Measurements from ENCODE around the gene NUAK2. TPM values are rescaled to one million over a fixed set of nuclear protein-coding genes. Genes with fewer than 3 reads are reported as not detected.
"Not testable (repeated sequence)": the region's sequence is repeated elsewhere in the genome, so short reads cannot be mapped to it uniquely, and the experiment has no call there.

Gene NUAK2
- polyA plus RNA-seq, 3 donors: 9.1 to 44.9 (median 21.9) TPM

GRCh38 chr1:205365945-205366463 lies 44.5 kb upstream of the NUAK2 start:
- peaks cover 0 to 2% of the 10 kb centered on the region in 2 donors for H3K27me3 ChIP-seq (ENCODE audit: control insufficient read depth in 2 of 2, insufficient read depth in 2 of 2, low read length in 2 of 2)

DNA sequence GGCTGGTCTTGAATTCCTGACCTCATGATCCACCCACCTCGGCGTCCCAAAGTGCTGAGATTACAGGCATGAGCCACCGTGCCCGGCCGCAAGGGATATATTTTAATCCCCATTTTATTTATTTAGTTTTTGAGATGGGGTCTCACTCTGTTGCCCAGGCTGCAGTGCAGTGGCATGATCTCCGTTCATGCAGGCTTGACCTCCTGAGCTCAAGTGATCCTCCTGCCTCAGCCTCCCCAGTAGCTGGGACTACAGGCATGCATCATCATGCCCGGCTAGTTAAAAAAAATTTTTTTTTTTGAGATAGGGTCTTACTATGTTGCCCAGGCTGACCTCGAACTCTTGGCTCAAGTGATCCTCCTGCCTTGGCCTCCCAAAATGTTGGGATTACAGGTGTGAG lies 43.5 kb upstream of the NUAK2 start:
- WGBS (ENCODE audit: insufficient coverage): no CpG with 5 or more reads among the region's 8 CpGs

More at GRCh38 chr1:205365945-205366463, 44.5 kb upstream of the NUAK2 start:
- H3K9me3 ChIP-seq (replicated peaks in 1 of 2; ENCODE audit: control insufficient read depth in 1 of 2, insufficient read depth in 1 of 2, low read length in 2 of 2): no peaks in the 10 kb centered on the region
- no peaks in the 10 kb centered on the region for H3K36me3 Mint-ChIP-seq
- H3K27me3 Mint-ChIP-seq (ENCODE audit: low read depth in 3 of 3): peaks cover 0 to 20% (median 10%) of the 10 kb centered on the region in 3 donors
- H3K4me2 ChIP-seq (replicated peaks; ENCODE audit: extremely low read depth, low read length, poor library complexity, severe bottlenecking): no peak overlapping the region
- intact Hi-C loops (cut with micrococcal nuclease): no loop called here
- no peak overlapping the region for H3K4me3 Mint-ChIP-seq
- TF ChIP-seq, protein P1, sequence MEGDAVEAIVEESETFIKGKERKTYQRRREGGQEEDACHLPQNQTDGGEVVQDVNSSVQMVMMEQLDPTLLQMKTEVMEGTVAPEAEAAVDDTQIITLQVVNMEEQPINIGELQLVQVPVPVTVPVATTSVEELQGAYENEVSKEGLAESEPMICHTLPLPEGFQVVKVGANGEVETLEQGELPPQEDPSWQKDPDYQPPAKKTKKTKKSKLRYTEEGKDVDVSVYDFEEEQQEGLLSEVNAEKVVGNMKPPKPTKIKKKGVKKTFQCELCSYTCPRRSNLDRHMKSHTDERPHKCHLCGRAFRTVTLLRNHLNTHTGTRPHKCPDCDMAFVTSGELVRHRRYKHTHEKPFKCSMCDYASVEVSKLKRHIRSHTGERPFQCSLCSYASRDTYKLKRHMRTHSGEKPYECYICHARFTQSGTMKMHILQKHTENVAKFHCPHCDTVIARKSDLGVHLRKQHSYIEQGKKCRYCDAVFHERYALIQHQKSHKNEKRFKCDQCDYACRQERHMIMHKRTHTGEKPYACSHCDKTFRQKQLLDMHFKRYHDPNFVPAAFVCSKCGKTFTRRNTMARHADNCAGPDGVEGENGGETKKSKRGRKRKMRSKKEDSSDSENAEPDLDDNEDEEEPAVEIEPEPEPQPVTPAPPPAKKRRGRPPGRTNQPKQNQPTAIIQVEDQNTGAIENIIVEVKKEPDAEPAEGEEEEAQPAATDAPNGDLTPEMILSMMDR (IDR thresholded peaks at IDR 0.05): no peak
- H3K4me3 ChIP-seq (replicated peaks in 1 of 3; ENCODE audit: low read depth in 2 of 3, low read length in 3 of 3): no peak overlapping the region
- H4K20me1 ChIP-seq (ENCODE audit: insufficient read depth, low read length): no peaks in the 10 kb centered on the region
- H3K79me2 ChIP-seq (ENCODE audit: insufficient read depth, low read length): no peaks in the 10 kb centered on the region
- no peaks in the 10 kb centered on the region for H3K4me1 Mint-ChIP-seq
- H3K9ac ChIP-seq (ENCODE audit: insufficient read depth, low read length, poor library complexity, severe bottlenecking): no peak overlapping the region
- no peak for DNase-seq
- no peaks in the 10 kb centered on the region for H3K9me3 Mint-ChIP-seq
- no peak overlapping the region for H3K27ac Mint-ChIP-seq
- no peak overlapping the region for H2AFZ ChIP-seq (ENCODE audit: insufficient read depth, low read depth, low read length, poor library complexity, severe bottlenecking)
- 87% methylated on average over 2 of the region's 8 CpGs for WGBS (ENCODE audit: insufficient coverage)
- H3K36me3 ChIP-seq (replicated peaks in 1 of 2; ENCODE audit: control insufficient read depth in 1 of 2, insufficient read depth in 2 of 2, low read length in 2 of 2): no peaks in the 10 kb centered on the region
- H3K27ac ChIP-seq (ENCODE audit: low read depth in 1 of 2, low read length in 2 of 2): no peak overlapping the region
- H3K4me1 ChIP-seq (ENCODE audit: control insufficient read depth in 1 of 2, insufficient read depth in 2 of 2, low read length in 2 of 2): no peaks in the 10 kb centered on the region

More for the DNA sequence above, 43.5 kb upstream of the NUAK2 start:
- H3K9me3 ChIP-seq (replicated peaks in 1 of 2; ENCODE audit: control insufficient read depth in 1 of 2, insufficient read depth in 1 of 2, low read length in 2 of 2); H2AFZ ChIP-seq (ENCODE audit: insufficient read depth, low read depth, low read length, poor library complexity, severe bottlenecking); H3K27ac Mint-ChIP-seq; H3K9ac ChIP-seq (ENCODE audit: insufficient read depth, low read length, poor library complexity, severe bottlenecking); H3K4me1 Mint-ChIP-seq; H3K4me3 ChIP-seq (replicated peaks in 1 of 3; ENCODE audit: low read depth in 2 of 3, low read length in 3 of 3); H4K20me1 ChIP-seq (ENCODE audit: insufficient read depth, low read length); H3K36me3 Mint-ChIP-seq; DNase-seq; H3K9me3 Mint-ChIP-seq; H3K79me2 ChIP-seq (ENCODE audit: insufficient read depth, low read length); H3K27me3 ChIP-seq (ENCODE audit: control insufficient read depth in 2 of 2, insufficient read depth in 2 of 2, low read length in 2 of 2); H3K4me2 ChIP-seq (replicated peaks; ENCODE audit: extremely low read depth, low read length, poor library complexity, severe bottlenecking); H3K36me3 ChIP-seq (replicated peaks in 1 of 2; ENCODE audit: control insufficient read depth in 1 of 2, insufficient read depth in 2 of 2, low read length in 2 of 2); H3K27ac ChIP-seq (ENCODE audit: low read depth in 1 of 2, low read length in 2 of 2); H3K4me1 ChIP-seq (ENCODE audit: control insufficient read depth in 1 of 2, insufficient read depth in 2 of 2, low read length in 2 of 2); H3K4me3 Mint-ChIP-seq; intact Hi-C loops (cut with micrococcal nuclease): not testable (repeated sequence)
- H3K27me3 Mint-ChIP-seq (ENCODE audit: low read depth in 3 of 3): peaks cover 3 to 23% (median 7%) of the 10 kb centered on the region in 3 donors
